ENCODE data around the gene C12orf43. TPM values are rescaled to one million over a fixed set of nuclear protein-coding genes. Genes with fewer than 3 reads are reported as not detected.

Gene C12orf43
- total and polyA plus RNA-seq, 2 donors from 2014 or later: 10.3 to 15.6 TPM

DNA sequence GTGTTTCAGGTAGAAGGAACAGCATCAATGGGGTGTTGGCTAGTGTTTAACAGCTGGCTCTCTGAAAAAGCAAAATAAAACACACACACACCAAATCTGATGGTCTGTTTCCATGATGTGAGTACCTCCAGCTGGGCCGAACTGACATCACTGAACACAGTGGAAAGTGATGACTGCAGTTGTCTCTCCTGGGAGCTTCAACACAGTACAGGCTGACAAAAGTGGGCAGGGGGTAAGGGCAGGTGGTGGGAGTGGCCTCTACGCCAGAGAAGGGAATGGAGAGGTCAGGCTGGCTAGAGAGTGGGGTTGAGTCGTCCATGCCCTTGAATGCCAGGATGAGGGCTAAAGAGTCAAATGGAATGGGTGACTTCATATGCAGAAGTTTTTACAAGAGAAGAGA, 46.0 kb downstream of the C12orf43 start:
- FAIRE-seq: no peak
- Histone ChIP-seq H3K27ac (ENCODE audit: low read depth in 2 of 2, low read length in 2 of 2) (no peak overlapping the region), H3K4me3 (ENCODE audit: low read length in 3 of 3) (no peak overlapping the region), H3K27me3 (ENCODE audit: control insufficient read depth, insufficient read depth, low read length) (no peaks in the 10 kb centered on the region), H3K9ac (ENCODE audit: low read length in 3 of 3) (no peak overlapping the region), H3K9me3 (ENCODE audit: control insufficient read depth in 2 of 3, insufficient read depth in 1 of 3, low read length in 3 of 3) (no peaks in the 10 kb centered on the region), H3K4me1 (ENCODE audit: control insufficient read depth in 2 of 3, insufficient read depth in 2 of 3, low read depth in 1 of 3, low read length in 3 of 3) (peaks cover 0 to 23% (median 9%) of the 10 kb centered on the region in 3 donors), H3K36me3 (ENCODE audit: control insufficient read depth in 2 of 3, insufficient read depth in 3 of 3, low read length in 3 of 3) (peaks cover 2 to 33% (median 10%) of the 10 kb centered on the region in 3 donors)
- no peak for DNase-seq
- intact Hi-C loops (cut with DNase I): loop anchor here (10.0 kb wide), 1 partner anchor 236 kb away; no protein-coding TSS in a partner anchor
- TF ChIP-seq, protein P1, sequence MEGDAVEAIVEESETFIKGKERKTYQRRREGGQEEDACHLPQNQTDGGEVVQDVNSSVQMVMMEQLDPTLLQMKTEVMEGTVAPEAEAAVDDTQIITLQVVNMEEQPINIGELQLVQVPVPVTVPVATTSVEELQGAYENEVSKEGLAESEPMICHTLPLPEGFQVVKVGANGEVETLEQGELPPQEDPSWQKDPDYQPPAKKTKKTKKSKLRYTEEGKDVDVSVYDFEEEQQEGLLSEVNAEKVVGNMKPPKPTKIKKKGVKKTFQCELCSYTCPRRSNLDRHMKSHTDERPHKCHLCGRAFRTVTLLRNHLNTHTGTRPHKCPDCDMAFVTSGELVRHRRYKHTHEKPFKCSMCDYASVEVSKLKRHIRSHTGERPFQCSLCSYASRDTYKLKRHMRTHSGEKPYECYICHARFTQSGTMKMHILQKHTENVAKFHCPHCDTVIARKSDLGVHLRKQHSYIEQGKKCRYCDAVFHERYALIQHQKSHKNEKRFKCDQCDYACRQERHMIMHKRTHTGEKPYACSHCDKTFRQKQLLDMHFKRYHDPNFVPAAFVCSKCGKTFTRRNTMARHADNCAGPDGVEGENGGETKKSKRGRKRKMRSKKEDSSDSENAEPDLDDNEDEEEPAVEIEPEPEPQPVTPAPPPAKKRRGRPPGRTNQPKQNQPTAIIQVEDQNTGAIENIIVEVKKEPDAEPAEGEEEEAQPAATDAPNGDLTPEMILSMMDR (IDR thresholded peaks at IDR 0.05; ENCODE audit: borderline replicate concordance, extremely low read depth, insufficient read depth): no peak

DNA sequence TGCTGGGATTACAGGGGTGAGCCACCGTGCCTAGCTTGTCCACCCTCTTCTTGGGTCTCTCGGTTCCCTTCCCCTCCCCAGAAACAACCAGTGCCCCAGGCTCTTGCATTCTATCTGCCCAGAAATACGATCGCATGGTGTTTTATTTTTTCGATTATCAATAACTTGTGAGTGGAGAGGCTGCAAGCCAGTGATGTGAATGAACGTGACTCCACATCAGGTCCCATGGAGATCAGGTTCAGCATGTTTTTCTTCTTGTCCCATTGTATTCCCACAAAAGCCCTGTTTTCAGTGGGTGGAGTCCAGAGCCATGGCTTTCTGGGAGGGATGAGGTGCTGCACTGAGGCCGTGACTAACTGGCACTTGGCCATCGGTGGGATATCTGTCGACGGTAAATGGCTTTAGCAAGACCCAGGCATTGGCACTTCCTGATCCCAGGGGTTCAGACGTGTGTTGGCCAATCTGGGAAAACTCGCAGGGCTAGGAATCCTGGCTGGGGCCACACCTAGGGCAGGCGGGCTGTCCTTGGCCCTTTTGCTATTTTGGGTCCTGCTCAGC, 50.7 kb downstream of the C12orf43 start:
- TF ChIP-seq, protein P1 (IDR thresholded peaks at IDR 0.05; ENCODE audit: borderline replicate concordance, extremely low read depth, insufficient read depth): no peak
- DNase-seq: peak in 1 of 5 donors; percentile 64
- Histone ChIP-seq H3K4me1 (ENCODE audit: control insufficient read depth in 2 of 3, insufficient read depth in 2 of 3, low read depth in 1 of 3, low read length in 3 of 3) (peaks cover 0 to 15% (median 8%) of the 10 kb centered on the region in 3 donors), H3K27ac (ENCODE audit: low read depth in 2 of 2, low read length in 2 of 2) (no peak overlapping the region), H3K4me3 (ENCODE audit: low read length in 3 of 3) (no peak overlapping the region), H3K9ac (ENCODE audit: low read length in 3 of 3) (no peak overlapping the region), H3K27me3 (ENCODE audit: control insufficient read depth, insufficient read depth, low read length) (no peaks in the 10 kb centered on the region), H3K9me3 (ENCODE audit: control insufficient read depth in 2 of 3, insufficient read depth in 1 of 3, low read length in 3 of 3) (no peaks in the 10 kb centered on the region), H3K36me3 (ENCODE audit: control insufficient read depth in 2 of 3, insufficient read depth in 3 of 3, low read length in 3 of 3) (peaks cover 2 to 12% (median 7%) of the 10 kb centered on the region in 3 donors)
- intact Hi-C loops (cut with DNase I): no loop called here
- FAIRE-seq: no peak

GRCh38 chr12:120964298-120964697, 52.0 kb downstream of the C12orf43 start:
- intact Hi-C loops (cut with DNase I): no loop called here
- DNase-seq: peak in 1 of 5 donors; percentile 36
- H3K27me3 ChIP-seq (ENCODE audit: control insufficient read depth, insufficient read depth, low read length): no peaks in the 10 kb centered on the region
- no peak overlapping the region for H3K9ac ChIP-seq (ENCODE audit: low read length in 3 of 3)
- no peaks in the 10 kb centered on the region for H3K9me3 ChIP-seq (ENCODE audit: control insufficient read depth in 2 of 3, insufficient read depth in 1 of 3, low read length in 3 of 3)
- TF ChIP-seq, protein P1 (IDR thresholded peaks at IDR 0.05; ENCODE audit: borderline replicate concordance, extremely low read depth, insufficient read depth): no peak
- no peak overlapping the region for H3K4me3 ChIP-seq (ENCODE audit: low read length in 3 of 3)
- H3K27ac ChIP-seq (ENCODE audit: low read depth in 2 of 2, low read length in 2 of 2): no peak overlapping the region
- H3K36me3 ChIP-seq (ENCODE audit: control insufficient read depth in 2 of 3, insufficient read depth in 3 of 3, low read length in 3 of 3): peaks cover 0 to 6% (median 2%) of the 10 kb centered on the region in 3 donors
- H3K4me1 ChIP-seq (ENCODE audit: control insufficient read depth in 2 of 3, insufficient read depth in 2 of 3, low read depth in 1 of 3, low read length in 3 of 3): peaks cover 0 to 15% (median 7%) of the 10 kb centered on the region in 3 donors
- FAIRE-seq: no peak

All from kidney (tissue), 14 donors.